ENCODE measurements around the gene RPA3.

GRCh38 chr7:7750571-7751242 is 32.3 kb upstream of the RPA3 start:
- no peak for TF ChIP-seq CTCF (tag by site-specific recombination; IDR thresholded peaks at IDR 0.05)
- TF ChIP-seq ZNF324 (tag by site-specific recombination; IDR thresholded peaks at IDR 0.05): no peak
- no peak for TF ChIP-seq ZNF548 (tag by site-specific recombination; IDR thresholded peaks at IDR 0.05)
- TF ChIP-seq KLF16 (tag by site-specific recombination; IDR thresholded peaks at IDR 0.05): no peak
- no peak for TF ChIP-seq ZBTB49 (tag by site-specific recombination; IDR thresholded peaks at IDR 0.05; ENCODE audit: low read depth)

Data from HEK293 (cell line).